H9 (cell line): ENCODE results near the gene ALDH1A3. TPM values are rescaled to one million over a fixed set of nuclear protein-coding genes. Genes with fewer than 3 reads are reported as not detected.

ENCODE experiments used
- DNase-seq: peaks from one replicate; pipeline ENCODE4 v3.0.0-alpha.2; 2017
- H2AFZ ChIP-seq: one replicate; pipeline ENCODE4 v1.6.1; 2013; ENCODE audit warnings: mild to moderate bottlenecking, low read length, control low read depth, moderate library complexity
- H2AK5ac ChIP-seq: 2 replicates; pipeline ENCODE4 v1.6.1; 2013; ENCODE audit warnings: low read length, control low read depth, mixed read lengths; ENCODE audit not compliant: insufficient read length
- H2BK120ac ChIP-seq: one replicate; pipeline ENCODE4 v1.6.1; 2013; ENCODE audit warnings: low read depth, mild to moderate bottlenecking, low read length, control low read depth, inconsistent platforms; ENCODE audit not compliant: poor library complexity, severe bottlenecking
- H2BK12ac ChIP-seq: 2 replicates; pipeline ENCODE4 v1.6.1; 2013; ENCODE audit warnings: low read length, control low read depth, mixed read lengths, low read depth; ENCODE audit not compliant: insufficient read length
- H2BK15ac ChIP-seq: 2 replicates; pipeline ENCODE4 v1.6.1; 2013; ENCODE audit warnings: low read depth, low read length, control low read depth
- H2BK20ac ChIP-seq: one replicate; pipeline ENCODE4 v1.6.1; 2013; ENCODE audit warnings: low read depth, mild to moderate bottlenecking, low read length, control low read depth, inconsistent platforms; ENCODE audit not compliant: poor library complexity, severe bottlenecking
- H2BK5ac ChIP-seq: 2 replicates; pipeline ENCODE4 v1.6.1; 2013; ENCODE audit warnings: low read length, control low read depth, mixed read lengths; ENCODE audit not compliant: insufficient read length
- H3K14ac ChIP-seq: 2 replicates; pipeline ENCODE4 v1.6.1; 2013; ENCODE audit warnings: low read length, control low read depth; ENCODE audit not compliant: insufficient read depth
- H3K18ac ChIP-seq: 2 replicates; pipeline ENCODE4 v1.6.1; 2013; ENCODE audit warnings: low read depth, mild to moderate bottlenecking, mixed read lengths, low read length, control low read depth; ENCODE audit not compliant: insufficient read length
- H3K23ac ChIP-seq: 2 replicates; pipeline ENCODE4 v1.6.1; 2013; ENCODE audit warnings: low read length, control low read depth, mixed read lengths, low read depth; ENCODE audit not compliant: insufficient read length
- H3K23me2 ChIP-seq: 2 replicates; pipeline ENCODE4 v1.6.1; 2013; ENCODE audit warnings: low read depth, mild to moderate bottlenecking, mixed read lengths, low read length, control low read depth; ENCODE audit not compliant: insufficient read length, poor library complexity, severe bottlenecking
- H3K27ac ChIP-seq: 2 replicates; pipeline ENCODE4 v1.5.1; 2013; ENCODE audit warnings: low read length, control low read depth, mixed read lengths, low read depth; ENCODE audit not compliant: insufficient read length
- H3K27me3 ChIP-seq: 2 replicates; pipeline ENCODE4 v1.6.1; 2013; ENCODE audit warnings: low read length, control low read depth, inconsistent platforms; ENCODE audit not compliant: insufficient read depth
- H3K4ac ChIP-seq: 2 replicates; pipeline ENCODE4 v1.6.1; 2013; ENCODE audit warnings: low read depth, mild to moderate bottlenecking, control low read depth, inconsistent platforms, low read length, moderate library complexity
- H3K4me1 ChIP-seq: 2 replicates; pipeline ENCODE4 v1.6.1; 2013; ENCODE audit warnings: low read length, control low read depth, inconsistent platforms; ENCODE audit not compliant: insufficient read depth
- H3K4me2 ChIP-seq: 2 replicates; pipeline ENCODE4 v1.6.1; 2013; ENCODE audit warnings: low read length, control low read depth, mixed read lengths; ENCODE audit not compliant: insufficient read length, insufficient read depth
- H3K56ac ChIP-seq: 2 replicates; pipeline ENCODE4 v1.6.1; 2013; ENCODE audit warnings: low read depth, mild to moderate bottlenecking, mixed read lengths, low read length, control low read depth; ENCODE audit not compliant: insufficient read length
- H3K79me1 ChIP-seq: 2 replicates; pipeline ENCODE4 v1.6.1; 2013; ENCODE audit warnings: low read depth, mild to moderate bottlenecking, moderate library complexity, low read length, control low read depth, inconsistent platforms; ENCODE audit not compliant: insufficient read depth, poor library complexity, severe bottlenecking
- H3K79me2 ChIP-seq: 2 replicates; pipeline ENCODE4 v1.6.1; 2013; ENCODE audit warnings: low read length, control low read depth, inconsistent platforms; ENCODE audit not compliant: insufficient read depth
- H3K9ac ChIP-seq: 2 replicates; pipeline ENCODE4 v1.6.1; 2013; ENCODE audit warnings: low read length, control low read depth, mixed read lengths; ENCODE audit not compliant: insufficient read length; ENCODE audit errors: extremely low read depth
- H3K9me3 ChIP-seq: one replicate; pipeline ENCODE4 v1.6.1; 2013; ENCODE audit warnings: low read depth, low read length, inconsistent platforms; ENCODE audit not compliant: control insufficient read depth
- H3T11ph ChIP-seq: one replicate; pipeline ENCODE4 v1.6.1; 2013; ENCODE audit warnings: mild to moderate bottlenecking, low read length, control low read depth, inconsistent platforms
- H4K20me1 ChIP-seq: one replicate; pipeline ENCODE4 v1.6.1; 2013; ENCODE audit not compliant: control insufficient read depth, insufficient read length, insufficient read depth
- H4K5ac ChIP-seq: 2 replicates; pipeline ENCODE4 v1.6.1; 2013; ENCODE audit warnings: low read depth, mild to moderate bottlenecking, mixed read lengths, low read length, control low read depth; ENCODE audit not compliant: insufficient read length
- H4K8ac ChIP-seq: replicated peaks from 2 replicates; pipeline ENCODE4 v1.6.1; 2013; ENCODE audit warnings: low read length, control low read depth, mixed read lengths, low read depth; ENCODE audit not compliant: insufficient read length
- H4K91ac ChIP-seq: 2 replicates; pipeline ENCODE4 v1.6.1; 2013; ENCODE audit warnings: low read depth, mild to moderate bottlenecking, moderate library complexity, mixed read lengths, low read length, control low read depth; ENCODE audit not compliant: insufficient read length
- H3K27ac Mint-ChIP-seq, 3 experiments: 2 replicates in 2 of 3; 3 replicates in 1 of 3; pipeline ENCODE4 v1.8.0; 2020 to 2021; ENCODE audit warnings: mixed read lengths in 3 of 3, mild to moderate bottlenecking in 1 of 3, moderate library complexity in 1 of 3
- H3K27me3 Mint-ChIP-seq: 2 replicates; pipeline ENCODE4 v1.8.0; 2021; ENCODE audit warnings: low read depth, mild to moderate bottlenecking, moderate library complexity, mixed read lengths
- H3K36me3 Mint-ChIP-seq, 3 experiments: 2 replicates in 2 of 3; 3 replicates in 1 of 3; pipeline ENCODE4 v1.8.0; 2020 to 2021; ENCODE audit warnings: low read depth in 3 of 3, mixed read lengths in 3 of 3; ENCODE audit not compliant: insufficient read depth in 1 of 3
- H3K4me1 Mint-ChIP-seq, 2 experiments: 2 replicates each; pipeline ENCODE4 v1.8.0; 2020; ENCODE audit warnings: mixed read lengths in 2 of 2
- H3K4me3 Mint-ChIP-seq, 2 experiments: 2 replicates in 1 of 2; 3 replicates in 1 of 2; pipeline ENCODE4 v1.8.0; 2020 to 2021; ENCODE audit warnings: mild to moderate bottlenecking in 2 of 2, mixed read lengths in 2 of 2, moderate library complexity in 1 of 2
- H3K9me3 Mint-ChIP-seq, 2 experiments: 2 replicates in 1 of 2; 3 replicates in 1 of 2; pipeline ENCODE4 v1.8.0; 2020; ENCODE audit warnings: mild to moderate bottlenecking in 2 of 2, mixed read lengths in 2 of 2, moderate library complexity in 1 of 2
- CTCF ChIP-seq: fragments of 200-600 bp; sonication (generic); conservative IDR thresholded peaks from 3 replicates; pipeline ENCODE4 v1.8.0; 2021; ENCODE audit warnings: antibody characterized with exemption, mild to moderate bottlenecking
- WGBS: extraction: QIAGEN DNeasy Blood & Tissue Kit; methylation state at CpG from one replicate; pipeline ENCODE4 v1.1.7; 2013; ENCODE audit warnings: missing lambda C conversion rate, low lambda C conversion rate, mixed read lengths; ENCODE audit not compliant: insufficient read length; ENCODE audit errors: extremely low coverage; 5-methylcytosine and 5-hydroxymethylcytosine counted together
- total RNA-seq: library from RNA; stranded (reverse); gene quantifications from 2 replicates; pipeline ENCODE4 v1.2.1, GENCODE V29; 2021

The ALDH1A3 gene
- total RNA-seq, 1 experiment from 2014 or later = 9.2 TPM

GRCh38 chr15:100881573-100882336 is 2.1 kb downstream of the ALDH1A3 start:
- no peak overlapping the region for H3K4me2 ChIP-seq
- no CpG with 5 or more reads among the region's 14 CpGs for WGBS
- H2BK5ac ChIP-seq = no peak overlapping the region
- TF ChIP-seq CTCF = no peak
- H3K9ac ChIP-seq = no peak overlapping the region
- peaks cover 32% of the 10 kb centered on the region in 2 experiments for H3K4me1 Mint-ChIP-seq
- no peaks in the 10 kb centered on the region for H4K20me1 ChIP-seq
- H3K79me1 ChIP-seq = no peaks in the 10 kb centered on the region
- no peak overlapping the region for H3K56ac ChIP-seq
- no peak overlapping the region for H2BK15ac ChIP-seq
- no peak overlapping the region for H3K27ac Mint-ChIP-seq
- no peak overlapping the region for H3T11ph ChIP-seq
- no peak overlapping the region; a peak in 1 of 5 replicates for H3K4me3 Mint-ChIP-seq
- no peaks in the 10 kb centered on the region for H3K9me3 ChIP-seq
- no peak overlapping the region for H3K14ac ChIP-seq
- no peak overlapping the region for H2BK12ac ChIP-seq
- H3K23me2 ChIP-seq = peaks cover 7% of the 10 kb centered on the region
- no peak overlapping the region for H3K23ac ChIP-seq
- no peak overlapping the region for H3K4ac ChIP-seq
- H3K27me3 ChIP-seq = peaks cover 26% of the 10 kb centered on the region
- no peak overlapping the region for H4K5ac ChIP-seq
- no peak overlapping the region for H2AFZ ChIP-seq
- no peaks in the 10 kb centered on the region for H3K79me2 ChIP-seq
- H2AK5ac ChIP-seq = no peak overlapping the region
- H2BK120ac ChIP-seq = no peak overlapping the region
- no peak overlapping the region for H2BK20ac ChIP-seq
- H3K4me1 ChIP-seq = no peaks in the 10 kb centered on the region
- H3K18ac ChIP-seq = no peak overlapping the region
- H3K27ac ChIP-seq = no peak overlapping the region
- peaks cover 66% of the 10 kb centered on the region for H3K27me3 Mint-ChIP-seq
- no peaks in the 10 kb centered on the region; a peak in 2 of 7 replicates for H3K36me3 Mint-ChIP-seq
- peaks cover 0 to 2% of the 10 kb centered on the region in 2 experiments; a peak in 2 of 5 replicates for H3K9me3 Mint-ChIP-seq
- H4K8ac ChIP-seq = no peak overlapping the region
- no peak for DNase-seq
- H4K91ac ChIP-seq = no peak overlapping the region
